Amniotic stem cell (primary cell): Measurements from ENCODE around the gene CALY.

Source experiments
- DNase-seq: peaks from one replicate; lab custom pipeline; 2025; lab: John Stamatoyannopoulos, UW

CALY gene

DNA sequence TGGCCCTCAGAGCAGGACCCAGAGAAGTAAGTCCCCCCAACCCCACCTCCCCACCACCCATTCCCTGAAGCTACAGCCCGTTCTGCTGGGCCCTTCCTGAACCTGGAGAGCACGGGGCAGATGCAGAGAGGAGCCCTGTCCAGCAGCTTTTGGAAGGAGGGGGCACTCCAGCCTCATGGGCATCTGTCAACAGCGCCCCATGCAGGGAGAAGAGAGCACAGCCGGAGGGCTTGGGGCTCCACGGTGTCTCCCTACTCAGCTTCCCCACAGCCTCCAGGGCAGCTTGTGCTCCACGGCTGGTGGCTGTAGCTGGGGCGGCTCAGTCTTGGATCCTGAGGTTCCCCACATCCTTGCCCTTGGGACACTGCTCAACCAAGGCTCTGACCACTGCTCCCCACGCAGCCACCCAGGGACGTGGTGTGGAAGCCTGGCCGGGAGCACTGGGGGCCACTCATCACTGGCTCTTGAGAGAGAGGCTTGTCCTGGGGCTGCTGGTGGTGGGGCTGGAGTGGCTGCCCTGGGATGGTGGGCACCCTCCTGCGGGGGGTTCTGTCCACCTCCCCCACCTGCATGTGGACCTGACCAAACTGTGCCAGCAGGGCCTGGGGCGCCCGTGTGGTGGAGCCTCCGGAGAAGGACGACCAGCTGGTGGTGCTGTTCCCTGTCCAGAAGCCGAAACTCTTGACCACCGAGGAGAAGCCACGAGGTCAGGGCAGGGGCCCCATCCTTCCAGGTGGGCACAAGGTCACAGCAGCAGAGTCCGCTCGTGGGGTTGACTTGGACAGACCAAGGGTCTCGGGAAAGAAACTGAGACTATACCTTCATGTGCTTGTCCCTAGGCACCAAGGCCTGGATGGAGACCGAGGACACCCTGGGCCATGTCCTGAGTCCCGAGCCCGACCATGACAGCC, 15.0 kb upstream of the CALY start:
- no peak for DNase-seq

DNA sequence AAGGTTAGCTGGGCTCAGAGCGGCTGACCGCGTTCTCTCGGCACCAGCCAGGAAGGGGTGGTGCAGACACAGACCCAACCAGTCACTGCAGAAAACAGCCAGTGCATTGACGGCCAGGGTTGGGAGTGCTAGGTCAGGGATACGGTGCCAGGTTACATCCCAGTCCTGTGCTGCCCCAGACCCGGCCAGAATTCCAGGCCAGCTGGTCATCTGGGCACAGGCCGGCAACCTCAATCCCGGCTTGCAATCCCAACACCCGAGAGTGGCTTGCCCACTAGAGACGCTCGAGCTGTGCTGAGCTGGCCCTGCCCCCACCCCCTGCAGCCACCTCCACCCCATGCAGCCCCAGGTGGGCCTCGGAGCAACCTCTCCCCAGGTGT, 14.2 kb upstream of the CALY start:
- no peak for DNase-seq

DNA sequence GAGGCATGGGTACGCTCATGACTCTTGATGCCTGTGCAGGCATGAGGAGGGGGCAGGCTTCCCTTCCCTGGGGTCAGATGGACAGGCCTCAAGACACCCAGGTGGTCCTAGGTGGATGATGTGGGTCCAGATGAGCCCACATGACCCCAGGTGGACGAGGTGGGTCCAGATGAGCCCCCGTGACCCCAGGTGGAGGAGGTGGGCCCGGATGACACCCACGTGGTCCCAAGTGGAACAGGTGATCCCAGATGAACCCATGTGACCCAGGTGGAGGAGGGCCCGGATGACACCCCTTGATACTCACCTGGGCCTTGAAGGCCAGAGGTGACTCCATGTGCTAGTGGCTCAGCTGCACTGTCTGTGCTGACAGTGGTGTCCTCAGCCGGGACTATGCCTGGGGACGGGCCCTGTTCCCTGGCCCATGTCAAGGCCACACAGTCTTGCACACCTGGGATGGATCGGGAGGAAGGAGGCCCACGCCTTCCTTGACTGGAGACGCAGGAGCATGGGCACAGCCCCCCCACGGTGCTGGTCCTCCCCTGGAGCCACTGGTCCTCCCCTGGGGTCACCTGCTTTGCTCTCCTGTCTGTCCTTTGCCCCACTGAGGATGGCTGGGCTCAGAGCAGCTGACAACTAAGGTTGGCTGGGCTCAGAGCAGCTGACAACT, 13.7 kb upstream of the CALY start:
- DNase-seq = no peak

DNA sequence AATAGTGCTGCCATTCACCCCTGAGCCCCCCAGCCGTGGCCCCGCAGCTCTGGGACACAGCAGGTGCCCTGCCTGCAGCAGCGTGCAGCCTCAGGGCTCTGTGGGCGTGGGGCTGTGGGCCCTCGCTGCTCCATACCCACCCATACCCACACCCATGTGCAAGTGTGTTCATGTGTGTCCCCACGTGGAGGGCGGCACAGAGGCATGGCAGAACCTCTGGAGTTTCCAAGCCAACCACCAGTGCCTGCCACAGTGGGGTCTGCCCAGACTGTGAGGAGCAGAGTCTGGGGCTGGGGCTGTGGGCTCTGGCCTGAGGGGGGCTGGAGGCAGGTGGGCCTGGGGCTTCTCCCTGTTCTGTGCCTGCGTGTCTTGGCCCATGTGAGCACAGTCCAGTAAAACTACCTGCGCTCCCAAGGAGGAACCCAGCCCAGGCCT, 12.9 kb upstream of the CALY start:
- DNase-seq = no peak

DNA sequence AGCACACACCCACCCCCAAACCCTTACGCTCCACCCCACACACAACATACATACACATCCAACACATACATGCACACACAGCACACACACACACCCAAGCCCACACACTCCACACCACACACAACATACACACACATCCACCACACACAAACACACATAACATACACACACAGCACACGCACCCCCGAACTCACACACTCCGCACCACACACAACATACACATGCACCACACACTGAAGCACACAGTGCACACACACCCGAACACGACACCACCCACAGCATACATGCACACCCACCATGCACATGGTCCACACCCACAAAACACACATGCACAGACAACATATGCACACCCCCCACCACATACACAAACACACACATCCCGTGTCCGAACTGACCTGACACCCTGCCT, 12.5 kb upstream of the CALY start:
- DNase-seq = no peak

DNA sequence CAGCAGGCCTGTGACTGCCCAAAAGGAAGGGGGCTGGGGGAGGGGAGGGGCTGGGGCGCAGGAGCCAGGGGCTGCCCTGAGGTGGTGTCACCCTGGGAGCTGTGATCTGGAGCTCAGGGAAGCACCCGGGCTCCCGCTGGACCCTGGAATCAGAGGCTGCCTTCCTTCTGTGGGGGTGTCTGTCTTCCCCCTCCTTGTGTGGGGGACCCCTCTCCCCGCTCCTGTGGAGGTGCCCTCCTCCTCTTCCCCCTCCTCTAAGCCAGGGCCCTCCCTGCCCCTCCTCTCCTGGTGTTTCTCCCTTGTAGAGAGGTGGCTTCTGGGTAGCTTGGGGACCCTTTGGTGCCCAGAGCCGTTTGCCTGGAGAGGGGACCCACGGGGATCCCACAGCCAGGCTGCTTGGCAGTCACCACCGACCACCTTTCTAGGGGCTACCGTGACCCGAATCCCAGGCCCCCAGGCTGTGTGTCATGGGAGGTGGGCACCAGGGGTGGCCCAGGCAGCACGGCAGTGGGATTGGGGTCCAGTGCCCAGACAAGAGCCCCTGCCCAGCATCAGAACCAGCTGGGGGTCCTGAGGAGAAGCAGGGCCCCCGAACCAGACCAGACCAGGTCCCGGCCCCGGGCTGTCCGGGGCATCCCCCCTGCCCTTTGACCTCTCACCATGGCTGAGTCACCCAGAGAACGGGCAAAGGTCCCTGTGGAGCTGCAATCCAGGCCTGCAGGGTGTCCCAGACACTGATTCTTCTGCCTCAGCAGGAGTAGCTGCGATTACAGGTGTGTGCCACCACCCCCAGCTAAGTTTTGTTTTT, 11.2 kb upstream of the CALY start:
- DNase-seq = no peak

DNA sequence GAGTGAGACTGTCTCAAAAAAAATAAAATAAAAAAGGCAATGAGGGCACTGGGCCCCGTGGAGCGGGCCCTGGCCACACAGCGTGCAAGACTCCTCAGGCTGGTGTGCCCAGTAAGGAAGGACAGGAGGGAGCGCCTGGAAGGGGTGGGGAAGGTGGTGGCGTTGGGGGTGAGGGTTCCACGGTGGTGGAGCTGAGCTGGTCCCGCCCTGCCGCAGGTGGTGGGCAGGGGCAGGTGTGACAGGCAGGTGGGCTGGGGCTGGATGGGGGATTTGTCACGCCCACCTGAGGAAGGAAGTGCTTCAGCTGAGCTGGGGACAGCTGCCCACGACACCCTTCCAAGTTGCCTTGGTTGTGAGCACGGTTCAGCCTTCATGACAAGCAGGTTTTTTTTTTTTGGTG, 9.7 kb upstream of the CALY start:
- DNase-seq = no peak

DNA sequence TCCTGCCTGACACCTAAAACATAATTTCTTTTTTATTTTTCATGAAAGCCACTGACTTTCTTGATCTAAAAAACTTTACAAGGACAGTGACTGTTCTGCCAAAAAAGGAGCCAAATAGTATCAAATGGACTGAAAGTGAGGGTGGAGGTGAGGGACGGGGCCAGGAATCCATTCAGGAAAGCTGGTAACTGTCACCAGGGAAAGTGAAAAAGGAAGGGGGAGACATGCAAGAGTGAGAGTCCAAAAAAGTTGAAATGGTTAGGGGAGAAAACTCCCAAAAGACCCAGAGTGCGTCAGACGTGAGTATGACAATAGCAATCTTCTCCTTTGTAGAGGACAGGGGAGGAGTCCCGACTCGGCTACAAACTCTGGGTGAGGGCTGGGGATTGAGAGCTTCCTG, 7.5 kb upstream of the CALY start:
- DNase-seq = no peak

DNA sequence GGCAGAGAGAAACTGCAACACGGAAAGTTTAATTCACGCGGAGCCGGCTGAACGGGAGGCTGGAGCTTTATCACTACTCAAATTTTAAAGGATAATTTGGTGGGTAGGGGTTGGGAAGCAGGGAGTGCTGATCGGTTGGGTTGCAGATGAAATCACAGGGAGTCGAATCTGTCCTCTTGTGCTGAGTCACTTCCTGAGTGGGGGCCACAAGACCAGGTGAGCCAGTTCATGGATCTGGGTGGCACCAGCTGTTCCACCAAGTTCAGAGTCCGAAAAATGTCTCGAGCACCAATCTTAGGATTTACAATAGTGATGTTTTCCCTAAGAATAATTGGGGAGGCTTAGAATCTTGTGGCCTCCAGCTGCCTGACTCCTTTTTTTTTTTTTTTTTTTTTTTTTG, 6.9 kb upstream of the CALY start:
- DNase-seq = no peak

DNA sequence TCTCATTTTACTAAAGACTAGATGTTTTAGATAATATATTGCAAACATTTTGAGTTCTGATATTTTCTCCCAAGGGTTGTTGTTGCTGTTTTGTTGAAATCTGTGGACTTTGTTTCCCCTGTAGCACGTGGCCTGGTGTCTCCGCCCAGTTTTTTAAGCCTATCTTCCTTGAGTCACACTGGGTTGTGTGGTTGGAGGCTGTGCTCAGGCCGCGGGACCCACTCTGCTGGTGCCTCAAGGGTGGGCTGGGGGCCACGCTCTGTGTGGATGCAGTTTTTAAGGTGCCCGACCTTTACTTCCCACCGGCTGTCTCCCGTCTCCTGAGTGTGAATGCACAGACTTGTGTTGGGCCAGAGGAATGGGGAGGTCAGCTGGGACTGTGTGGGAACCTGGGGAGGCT, 6.2 kb upstream of the CALY start:
- no peak for DNase-seq

DNA sequence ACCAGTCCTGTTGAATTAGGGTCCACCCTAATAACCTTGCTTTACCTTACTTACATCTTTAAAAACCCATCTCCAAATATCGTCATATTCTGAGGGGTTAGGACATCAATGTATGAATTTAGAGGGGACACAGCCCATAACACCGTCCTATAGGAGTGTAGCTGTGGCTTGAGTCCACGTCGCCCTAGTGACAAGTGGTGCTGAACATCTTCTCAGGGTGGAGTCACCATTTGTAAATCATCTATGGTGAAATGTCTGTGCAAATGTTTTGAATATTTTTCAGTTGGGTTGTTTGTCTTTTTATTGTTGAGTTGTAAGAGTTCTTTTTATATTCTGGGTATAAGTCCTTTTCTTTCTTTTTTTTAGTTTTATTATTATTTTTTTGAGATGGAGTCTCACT, 5.3 kb upstream of the CALY start:
- DNase-seq = no peak

DNA sequence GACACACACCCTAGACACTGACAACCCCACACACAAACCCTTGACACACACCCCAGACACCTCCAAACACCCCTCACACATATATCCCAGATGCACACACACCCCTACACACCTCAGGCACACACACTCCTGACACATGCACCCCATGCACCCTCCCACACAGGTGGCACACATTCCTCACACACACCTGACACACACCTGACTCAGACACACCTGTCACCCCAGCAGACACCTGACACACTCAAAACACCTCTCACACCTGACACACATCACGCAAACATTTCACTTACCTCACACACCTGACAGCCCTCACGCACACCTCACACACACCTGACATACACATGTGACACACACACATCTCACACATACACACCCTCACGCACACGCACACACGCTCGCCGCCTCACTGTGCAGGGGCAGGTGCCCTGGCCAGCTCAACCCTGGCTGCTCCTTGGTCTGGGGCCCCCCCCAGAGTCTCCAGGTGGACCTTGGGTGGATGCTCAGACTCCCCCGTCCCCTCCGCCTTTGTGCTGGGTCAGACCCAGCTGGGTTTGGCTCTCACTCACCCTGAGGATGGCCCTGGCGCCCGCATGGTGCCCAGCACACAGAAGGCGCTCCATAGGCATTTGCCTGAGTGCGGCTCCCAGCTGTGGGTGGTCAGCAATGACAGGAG, 3.1 kb upstream of the CALY start:
- no peak for DNase-seq

DNA sequence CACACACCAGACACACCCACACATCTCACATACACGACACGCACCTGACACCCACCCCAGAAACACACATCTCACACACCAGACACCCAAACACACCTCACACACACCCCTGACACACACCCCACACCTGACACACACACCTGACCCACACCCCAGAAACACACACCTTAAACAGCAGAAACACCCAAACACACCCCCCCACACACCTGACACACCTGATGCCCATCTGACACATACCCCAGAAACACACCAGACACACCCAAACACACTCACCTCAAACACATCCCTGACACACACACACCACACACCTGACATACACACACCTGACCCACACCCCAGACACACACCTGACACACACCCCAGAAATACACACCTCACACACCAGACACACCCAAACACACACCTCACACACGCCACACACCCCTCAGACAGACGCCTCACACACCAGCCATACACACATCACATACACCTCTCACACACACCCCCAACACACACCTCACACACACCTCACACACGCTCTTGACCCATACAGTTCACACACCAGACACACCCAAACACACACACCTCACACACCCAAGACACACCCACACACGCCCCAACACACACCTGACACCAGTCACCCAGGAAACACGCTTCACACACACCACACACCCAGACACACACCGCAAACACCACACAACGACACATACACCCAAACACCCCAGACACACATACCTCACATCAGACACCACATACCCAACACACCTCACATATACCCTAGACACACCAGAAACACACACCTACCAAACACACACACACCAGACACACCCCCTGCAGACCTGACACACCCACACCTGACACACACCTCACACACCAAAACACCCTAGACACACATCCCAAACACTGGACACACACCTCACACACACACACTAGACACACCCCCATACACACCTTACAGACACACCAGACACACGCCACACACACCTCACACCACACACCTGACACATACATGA, 1.7 kb upstream of the CALY start:
- no peak for DNase-seq

DNA sequence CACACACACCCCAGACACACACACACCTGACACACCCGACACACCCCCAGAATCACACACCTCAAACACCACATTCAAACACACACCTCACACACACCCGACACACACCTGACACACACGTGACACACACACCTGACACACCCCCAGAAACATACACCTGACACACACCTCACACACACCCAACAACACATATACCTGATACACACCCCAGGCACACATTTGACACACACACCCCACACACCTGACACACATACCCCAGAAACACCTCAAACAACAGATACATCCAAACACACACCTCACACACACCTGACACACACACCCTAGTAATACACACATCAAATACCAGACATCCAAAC, 652 bp upstream of the CALY start:
- no peak for DNase-seq

DNA sequence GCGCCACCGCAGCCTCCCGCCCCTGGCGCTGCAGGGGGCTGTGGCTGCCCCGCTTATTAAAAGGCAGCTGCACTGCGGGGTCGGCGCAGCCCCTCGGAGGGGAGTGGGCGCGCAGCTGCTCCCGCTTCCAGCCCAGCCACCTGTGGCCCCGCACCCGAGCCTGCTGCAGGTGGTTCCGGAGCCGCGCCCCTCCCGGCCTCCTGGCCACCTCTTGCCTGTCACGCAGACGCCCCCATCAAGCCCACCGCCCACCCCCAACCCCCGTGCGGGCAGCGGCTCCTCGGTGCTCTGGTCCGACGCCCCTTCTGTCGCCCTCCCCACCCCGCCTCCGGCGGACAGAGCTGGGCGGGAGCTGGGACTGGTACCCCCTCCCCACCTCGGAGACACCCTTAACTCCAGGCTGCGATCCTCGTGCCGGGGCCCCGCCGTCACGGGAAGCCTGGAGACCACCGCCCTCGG, 549 bp downstream of the CALY start:
- no peak for DNase-seq

DNA sequence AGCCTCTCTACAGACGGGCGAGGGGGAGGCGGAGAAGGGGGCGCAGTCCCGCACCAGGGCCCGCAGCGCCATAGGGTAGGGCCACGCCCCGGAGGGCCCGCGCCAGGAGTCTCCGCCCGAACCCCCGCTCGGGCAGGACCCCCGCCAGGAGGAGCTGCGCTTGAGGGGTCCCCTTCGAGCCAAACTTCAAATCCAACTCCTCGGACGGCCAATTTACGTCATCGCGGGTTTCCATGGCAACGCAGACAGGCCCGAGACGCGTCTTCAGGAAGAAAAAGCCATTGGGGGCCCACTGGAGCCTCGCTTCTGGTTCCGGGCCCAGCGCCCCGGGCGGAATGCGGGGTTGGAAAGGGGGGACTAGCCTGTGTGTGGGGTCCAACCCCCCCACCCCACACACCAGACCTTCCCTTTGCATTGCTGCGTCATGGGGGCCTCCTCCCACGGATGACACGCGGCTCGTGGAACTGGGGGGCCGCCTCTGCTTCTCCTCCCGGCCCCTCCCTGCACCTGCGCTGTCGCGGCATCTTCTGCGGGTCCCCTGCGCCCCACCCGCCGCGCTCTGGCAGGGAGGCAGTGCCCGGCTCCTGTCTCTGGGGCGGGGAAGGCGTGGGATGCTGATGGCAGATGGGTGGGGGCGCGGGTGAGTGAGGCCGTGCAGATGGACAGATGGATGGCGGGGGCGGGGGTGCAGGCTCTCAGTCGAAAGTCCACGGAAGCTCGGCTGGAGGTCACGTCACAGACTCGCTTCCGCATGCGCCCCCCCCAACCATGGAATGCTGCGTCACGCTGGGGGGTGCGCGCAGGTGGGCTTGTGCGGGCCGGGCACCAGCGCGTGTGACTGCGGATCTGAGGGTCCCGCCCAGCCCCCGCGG, 1.2 kb downstream of the CALY start:
- DNase-seq = no peak

DNA sequence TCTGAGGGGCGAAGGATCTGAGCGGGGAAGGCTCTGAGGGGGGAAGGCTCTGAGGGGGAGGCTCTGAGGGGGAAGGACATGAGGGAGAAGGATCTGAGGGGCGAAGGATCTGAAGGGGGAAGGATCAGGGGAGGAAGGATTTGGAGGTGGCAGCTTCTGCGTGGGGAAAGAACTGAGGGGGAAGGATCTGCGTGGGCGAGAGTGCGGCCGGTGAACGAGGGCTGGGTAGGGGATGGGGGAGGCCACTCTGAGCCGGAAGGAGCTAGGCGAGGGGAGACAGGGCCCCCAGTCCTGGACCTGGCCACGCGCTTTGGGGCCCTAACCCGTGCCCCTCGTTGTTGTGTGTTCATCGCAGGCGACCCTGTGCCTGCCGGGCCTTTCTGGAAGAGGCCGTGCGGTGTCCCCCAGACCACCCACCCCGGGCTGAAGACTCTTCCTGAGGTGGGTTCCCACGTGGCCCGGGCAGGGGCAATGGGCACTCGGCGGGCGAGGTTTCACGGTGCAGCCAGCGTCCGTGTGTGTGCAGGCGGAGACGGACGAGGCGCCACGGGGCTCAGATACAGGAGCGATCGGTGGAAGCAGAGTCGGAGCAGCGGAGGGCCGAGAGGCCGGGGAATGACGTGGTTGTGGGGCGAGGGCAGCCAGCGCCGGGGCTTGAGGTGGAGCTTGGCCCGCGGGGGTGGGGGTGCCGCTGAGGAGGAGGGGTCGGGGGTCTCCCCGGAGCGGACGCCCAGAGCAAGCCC, 2.0 kb downstream of the CALY start:
- DNase-seq = no peak

DNA sequence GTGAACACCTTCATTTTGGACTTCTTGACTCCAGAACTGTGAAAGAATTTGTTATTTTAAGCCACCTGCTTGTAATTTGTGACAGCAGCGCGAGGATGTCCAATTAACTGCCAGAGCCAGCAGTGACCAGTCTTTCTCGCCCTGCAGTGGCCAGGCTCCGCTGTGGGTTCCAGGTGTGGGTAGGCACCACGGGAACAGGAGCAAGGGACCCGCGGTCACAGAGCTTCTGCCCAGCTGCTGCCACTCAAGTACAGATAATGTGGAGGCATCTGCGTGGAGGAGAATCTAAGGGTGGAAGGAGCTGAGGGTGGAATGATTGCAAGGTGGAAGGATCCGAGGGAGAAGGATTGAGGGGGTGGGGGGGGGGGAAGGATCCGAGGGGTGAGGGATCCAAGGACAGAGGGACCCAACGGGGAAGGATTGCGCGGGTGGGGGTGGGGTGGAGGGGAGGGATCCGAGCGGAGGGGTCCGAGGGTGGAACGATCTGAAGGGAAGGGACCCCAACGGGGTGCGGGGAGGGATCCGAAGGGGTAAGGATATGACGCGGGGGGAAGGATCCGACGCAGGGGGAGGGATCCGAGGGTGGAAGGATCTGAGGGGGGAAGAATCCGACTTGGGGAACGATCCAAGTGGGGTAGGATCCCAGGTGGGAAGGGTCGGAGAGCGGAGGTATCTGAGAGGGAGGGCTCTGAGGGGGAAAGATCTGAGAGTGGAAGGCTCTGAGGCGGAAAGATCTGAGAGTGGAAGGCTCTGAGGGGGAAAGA, 3.6 kb downstream of the CALY start:
- DNase-seq = no peak
